ENCODE measurements around the gene MGLL. TPM values are rescaled to one million over a fixed set of nuclear protein-coding genes. Genes with fewer than 3 reads are reported as not detected.

Gene MGLL
- total and polyA plus RNA-seq, 2 donors from 2014 or later, result 74.2 to 250 TPM

DNA sequence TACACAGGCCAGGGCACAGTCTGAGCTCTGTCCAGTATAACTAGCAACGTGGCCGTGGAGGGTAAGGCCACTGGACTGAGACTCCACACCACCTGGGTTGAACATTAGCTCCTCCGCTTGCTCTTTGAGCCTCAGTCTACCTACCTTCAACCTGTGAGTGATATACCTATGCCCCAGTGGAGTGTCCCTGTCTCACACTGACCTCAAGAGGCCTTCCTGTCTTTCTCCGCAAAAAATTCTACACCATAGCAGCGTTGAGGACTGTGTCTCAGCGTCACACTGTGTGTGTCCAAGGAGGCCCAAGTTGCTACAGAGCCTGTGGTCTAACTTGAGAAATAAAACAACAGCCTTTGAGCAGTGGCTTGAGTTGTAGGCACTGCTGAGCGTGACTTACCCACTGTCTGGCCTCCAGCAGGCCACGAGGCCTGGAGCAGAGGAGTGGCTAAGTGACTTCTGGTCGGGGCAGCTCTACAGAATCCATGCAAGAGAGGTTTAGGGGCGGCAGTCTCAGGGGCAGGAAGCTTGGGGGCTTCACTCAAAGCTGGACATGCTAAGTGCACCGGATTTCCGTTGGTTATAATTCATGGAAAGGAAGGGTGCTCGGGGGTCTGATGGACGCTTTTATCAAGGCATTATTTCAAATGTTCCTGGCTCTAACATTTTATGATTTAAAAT, 2.0 kb upstream of the MGLL start:
- DNase-seq (no peak), FAIRE-seq (no peak)

DNA sequence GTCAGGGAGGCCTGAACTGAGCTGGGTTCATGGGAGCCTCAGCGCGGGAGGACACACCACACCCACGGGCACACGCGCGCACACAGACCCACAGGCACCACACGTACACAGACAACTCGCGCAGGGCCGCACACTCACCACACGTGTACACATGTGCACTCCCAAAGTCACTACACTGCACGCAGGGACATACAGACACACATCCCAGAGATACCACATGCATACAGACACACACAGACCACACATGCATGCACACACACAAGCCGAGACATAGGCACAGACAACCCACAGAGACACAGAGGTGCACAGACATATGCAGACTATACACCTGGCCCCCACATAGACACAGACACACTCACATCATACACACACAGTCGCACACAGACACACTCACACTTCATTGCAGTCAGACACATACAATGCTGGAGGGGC, 1.1 kb upstream of the MGLL start:
- peak overlapping the region; percentile 47 to 65 (median 59) for H3K4me3 ChIP-seq (ENCODE audit: low read length in 3 of 3)
- DNase-seq (peak in 1 of 5 donors; percentile 61), FAIRE-seq (no peak)
- H3K36me3 ChIP-seq (ENCODE audit: control insufficient read depth in 2 of 3, insufficient read depth in 3 of 3, low read length in 3 of 3), result no peaks in the 10 kb centered on the region
- no peaks in the 10 kb centered on the region for H3K9me3 ChIP-seq (ENCODE audit: control insufficient read depth in 2 of 3, insufficient read depth in 1 of 3, low read length in 3 of 3)
- no peaks in the 10 kb centered on the region for H3K27me3 ChIP-seq (ENCODE audit: control insufficient read depth, insufficient read depth, low read length)
- H3K4me1 ChIP-seq (ENCODE audit: control insufficient read depth in 2 of 3, insufficient read depth in 2 of 3, low read depth in 1 of 3, low read length in 3 of 3), result peaks cover 4 to 25% (median 21%) of the 10 kb centered on the region in 3 donors
- intact Hi-C loops (cut with DNase I), result no loop called here
- TF ChIP-seq, protein P1, sequence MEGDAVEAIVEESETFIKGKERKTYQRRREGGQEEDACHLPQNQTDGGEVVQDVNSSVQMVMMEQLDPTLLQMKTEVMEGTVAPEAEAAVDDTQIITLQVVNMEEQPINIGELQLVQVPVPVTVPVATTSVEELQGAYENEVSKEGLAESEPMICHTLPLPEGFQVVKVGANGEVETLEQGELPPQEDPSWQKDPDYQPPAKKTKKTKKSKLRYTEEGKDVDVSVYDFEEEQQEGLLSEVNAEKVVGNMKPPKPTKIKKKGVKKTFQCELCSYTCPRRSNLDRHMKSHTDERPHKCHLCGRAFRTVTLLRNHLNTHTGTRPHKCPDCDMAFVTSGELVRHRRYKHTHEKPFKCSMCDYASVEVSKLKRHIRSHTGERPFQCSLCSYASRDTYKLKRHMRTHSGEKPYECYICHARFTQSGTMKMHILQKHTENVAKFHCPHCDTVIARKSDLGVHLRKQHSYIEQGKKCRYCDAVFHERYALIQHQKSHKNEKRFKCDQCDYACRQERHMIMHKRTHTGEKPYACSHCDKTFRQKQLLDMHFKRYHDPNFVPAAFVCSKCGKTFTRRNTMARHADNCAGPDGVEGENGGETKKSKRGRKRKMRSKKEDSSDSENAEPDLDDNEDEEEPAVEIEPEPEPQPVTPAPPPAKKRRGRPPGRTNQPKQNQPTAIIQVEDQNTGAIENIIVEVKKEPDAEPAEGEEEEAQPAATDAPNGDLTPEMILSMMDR (IDR thresholded peaks at IDR 0.05; ENCODE audit: borderline replicate concordance, extremely low read depth, insufficient read depth), result no peak
- peak overlapping the region; percentile 2 to 33 for H3K27ac ChIP-seq (ENCODE audit: low read depth in 2 of 2, low read length in 2 of 2)
- peak overlapping the region in 2 of 3 donors; percentile 29 to 47 for H3K9ac ChIP-seq (ENCODE audit: low read length in 3 of 3)

More for the DNA sequence above, 2.0 kb upstream of the MGLL start:
- TF ChIP-seq, protein P1 (IDR thresholded peaks at IDR 0.05; ENCODE audit: borderline replicate concordance, extremely low read depth, insufficient read depth), result no peak
- no peaks in the 10 kb centered on the region for H3K9me3 ChIP-seq (ENCODE audit: control insufficient read depth in 2 of 3, insufficient read depth in 1 of 3, low read length in 3 of 3)
- H3K4me3 ChIP-seq (ENCODE audit: low read length in 3 of 3), result no peak overlapping the region
- H3K36me3 ChIP-seq (ENCODE audit: control insufficient read depth in 2 of 3, insufficient read depth in 3 of 3, low read length in 3 of 3), result no peaks in the 10 kb centered on the region
- no peaks in the 10 kb centered on the region for H3K27me3 ChIP-seq (ENCODE audit: control insufficient read depth, insufficient read depth, low read length)
- H3K27ac ChIP-seq (ENCODE audit: low read depth in 2 of 2, low read length in 2 of 2), result no peak overlapping the region
- intact Hi-C loops (cut with DNase I), result no loop called here
- H3K4me1 ChIP-seq (ENCODE audit: control insufficient read depth in 2 of 3, insufficient read depth in 2 of 3, low read depth in 1 of 3, low read length in 3 of 3), result peaks cover 4 to 18% (median 17%) of the 10 kb centered on the region in 3 donors
- H3K9ac ChIP-seq (ENCODE audit: low read length in 3 of 3), result peak overlapping the region in 1 of 3 donors; percentile 29

DNA sequence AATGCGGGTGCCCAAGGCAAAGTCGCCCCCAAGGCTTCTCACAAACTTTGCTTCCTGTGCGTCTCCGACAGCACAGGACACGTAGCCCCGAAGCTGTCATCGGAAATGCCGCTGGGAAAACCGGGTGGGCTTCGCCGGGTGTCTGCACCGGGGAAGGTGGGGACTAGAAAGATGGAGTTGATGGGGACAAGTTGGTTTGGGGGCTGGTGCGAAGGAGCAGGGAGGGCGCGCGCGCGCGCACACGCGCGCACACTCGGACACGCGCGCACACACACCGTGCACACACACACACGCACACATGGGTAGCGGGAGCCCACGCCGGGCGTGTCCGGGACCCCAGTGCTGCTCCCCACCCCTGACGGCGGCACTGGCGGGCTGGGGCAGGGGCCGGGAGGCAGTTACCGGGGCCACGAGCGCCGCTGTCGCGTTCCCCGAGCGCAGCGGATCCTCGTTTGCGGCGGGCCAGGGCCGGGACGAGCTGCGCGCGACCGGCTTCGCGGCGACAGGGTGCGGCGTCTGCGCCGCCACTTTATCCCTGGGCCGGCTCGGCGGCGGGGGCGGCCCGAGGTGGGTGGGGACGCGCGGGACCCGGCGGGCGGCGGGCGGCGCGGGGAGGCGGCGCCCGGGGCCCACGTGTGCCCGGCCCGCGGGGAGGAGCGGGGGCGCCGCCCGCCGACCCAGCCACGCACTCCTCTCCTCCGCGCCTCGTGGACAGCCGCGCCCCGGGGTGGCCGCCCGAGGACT, 539 bp upstream of the MGLL start:
- H3K9ac ChIP-seq (ENCODE audit: low read length in 3 of 3), result peak overlapping the region; percentile 1 to 43 (median 41)
- H3K27me3 ChIP-seq (ENCODE audit: control insufficient read depth, insufficient read depth, low read length), result no peaks in the 10 kb centered on the region
- FAIRE-seq (no peak), DNase-seq (peak; percentile 37 to 84 (median 58))
- H3K27ac ChIP-seq (ENCODE audit: low read depth in 2 of 2, low read length in 2 of 2), result peak overlapping the region; percentile 32 to 84
- TF ChIP-seq, protein P1 (IDR thresholded peaks at IDR 0.05; ENCODE audit: borderline replicate concordance, extremely low read depth, insufficient read depth), result no peak
- H3K4me3 ChIP-seq (ENCODE audit: low read length in 3 of 3), result peak overlapping the region; percentile 47 to 88 (median 59)
- H3K36me3 ChIP-seq (ENCODE audit: control insufficient read depth in 2 of 3, insufficient read depth in 3 of 3, low read length in 3 of 3), result no peaks in the 10 kb centered on the region
- H3K4me1 ChIP-seq (ENCODE audit: control insufficient read depth in 2 of 3, insufficient read depth in 2 of 3, low read depth in 1 of 3, low read length in 3 of 3), result peaks cover 4 to 25% (median 21%) of the 10 kb centered on the region in 3 donors
- H3K9me3 ChIP-seq (ENCODE audit: control insufficient read depth in 2 of 3, insufficient read depth in 1 of 3, low read length in 3 of 3), result no peaks in the 10 kb centered on the region
- intact Hi-C loops (cut with DNase I), result no loop called here

Data from kidney (tissue), 14 donors.